SK-N-SH (cell line): ENCODE data around the gene STIP1. TPM values are rescaled to one million over a fixed set of nuclear protein-coding genes. Genes with fewer than 3 reads are reported as not detected.

Experiments
- CTCF ChIA-PET: fragments of 300-600, 350-600 bp; formaldehyde crosslinking; extraction: SDS; loops from one replicate; lab custom pipeline; 2021; lab: Yijun Ruan, JAX
- POLR2A ChIA-PET: fragments of 350-600 bp; sonication (Branson Sonifier 250); formaldehyde crosslinking; extraction: SDS; loops from one replicate; lab custom pipeline; 2020; ENCODE audit warnings: antibody characterized with exemption, inconsistent platforms; lab: Yijun Ruan, JAX
- DNase-seq: peaks from one replicate; pipeline ENCODE4 v3.0.0; 2012
- H2AFZ ChIP-seq: fragments of 200-600 bp; sonication (generic); 2 replicates; pipeline ENCODE4 v1.8.1; 2016; ENCODE audit warnings: antibody characterized with exemption, mild to moderate bottlenecking, low read depth
- H3F3A ChIP-seq: fragments of 200-600 bp; sonication (generic); replicated peaks from 2 replicates; pipeline ENCODE3; 2016; ENCODE audit warnings: antibody characterized with exemption, mild to moderate bottlenecking; ENCODE audit not compliant: insufficient read depth
- H3K27ac ChIP-seq, 2 experiments: fragments of 200-500 bp in 1 of 2; fragments of 200-600 bp in 1 of 2; sonication (Bioruptor generic) in 1 of 2; sonication (generic), shearing (Covaris generic) in 1 of 2; 2 replicates each; pipeline versions ENCODE4 v1.5.1 to v1.6.1; 2014 to 2016; ENCODE audit warnings: low read depth in 2 of 2, inconsistent platforms in 1 of 2, low read length in 1 of 2, mild to moderate bottlenecking in 1 of 2, mixed read lengths in 1 of 2
- H3K27me3 ChIP-seq: fragments of 200-600 bp; sonication (generic), shearing (Covaris generic); 2 replicates; pipeline ENCODE4 v1.6.1; 2016; ENCODE audit warnings: mixed run types; ENCODE audit not compliant: insufficient read depth
- H3K36me3 ChIP-seq, 2 experiments: fragments of 200-500 bp in 1 of 2; fragments of 200-600 bp in 1 of 2; sonication (Bioruptor generic) in 1 of 2; sonication (generic) in 1 of 2; replicated peaks in 1 of 2; 2 replicates each; pipeline versions ENCODE3 to v1.5.1; 2014 to 2016; ENCODE audit warnings: low read length in 1 of 2, mild to moderate bottlenecking in 1 of 2; ENCODE audit not compliant: insufficient read depth in 2 of 2, control insufficient read depth in 1 of 2
- H3K4me1 ChIP-seq, 2 experiments: fragments of 200-500 bp in 1 of 2; fragments of 200-600 bp in 1 of 2; sonication (Bioruptor generic) in 1 of 2; sonication (generic), shearing (Covaris generic) in 1 of 2; 2 replicates each; pipeline versions ENCODE4 v1.5.1 to v1.6.1; 2014 to 2016; ENCODE audit warnings: low read depth in 1 of 2, low read length in 1 of 2, mixed run types in 1 of 2; ENCODE audit not compliant: insufficient read depth in 2 of 2, control insufficient read depth in 1 of 2
- H3K4me2 ChIP-seq: fragments of 200-600 bp; sonication (generic), shearing (Covaris generic); 2 replicates; pipeline ENCODE4 v1.6.1; 2017; ENCODE audit warnings: mixed run types
- H3K4me3 ChIP-seq, 2 experiments: fragments of 200-500 bp in 1 of 2; fragments of 200-600 bp in 1 of 2; sonication (Bioruptor generic) in 1 of 2; sonication (generic), shearing (Covaris generic) in 1 of 2; 2 replicates each; pipeline versions ENCODE4 v1.5.1 to v1.8.1; 2014 to 2016; ENCODE audit warnings: low read depth in 2 of 2, inconsistent platforms in 1 of 2, low read length in 1 of 2, mild to moderate bottlenecking in 1 of 2, mixed read lengths in 1 of 2, moderate library complexity in 1 of 2
- H3K79me2 ChIP-seq: fragments of 200-600 bp; sonication (generic); 2 replicates; pipeline ENCODE4 v1.8.1; 2017; ENCODE audit warnings: mild to moderate bottlenecking; ENCODE audit not compliant: insufficient read depth
- H3K9ac ChIP-seq: fragments of 200-600 bp; sonication (generic); 2 replicates; pipeline ENCODE4 v1.6.1; 2017; ENCODE audit warnings: mixed run types
- H3K9me2 ChIP-seq: fragments of 200-600 bp; sonication (generic); 2 replicates; pipeline ENCODE4 v1.6.1; 2017; ENCODE audit warnings: mixed run types
- H3K9me3 ChIP-seq: fragments of 200-600 bp; sonication (generic); 2 replicates; pipeline ENCODE4 v1.6.1; 2017; ENCODE audit warnings: mixed run types, mild to moderate bottlenecking, moderate library complexity
- H4K20me1 ChIP-seq: fragments of 200-600 bp; sonication (generic); 2 replicates; pipeline ENCODE4 v1.6.1; 2017; ENCODE audit warnings: mild to moderate bottlenecking, mixed run types; ENCODE audit not compliant: insufficient read depth
- CHD2 ChIP-seq: fragments of 150-350 bp; IDR thresholded peaks from 2 replicates; pipeline ENCODE4 v1.6.1; 2018; ENCODE audit warnings: low read length; ENCODE audit not compliant: partially characterized antibody
- ELF1 ChIP-seq: IDR thresholded peaks from 2 replicates; pipeline ENCODE4 v1.4.0; 2012
- EP300 ChIP-seq, 2 experiments: IDR thresholded peaks; 2 replicates each; pipeline versions ENCODE4 v1.4.0 to v1.6.1; 2012; ENCODE audit warnings: borderline replicate concordance in 1 of 2, low read depth in 1 of 2, low read length in 1 of 2
- EZH2phosphoT487 ChIP-seq: fragments of 200-600 bp; sonication (generic); IDR thresholded peaks from 2 replicates; pipeline ENCODE4 v1.6.1; 2017; ENCODE audit warnings: low read depth, mixed run types, mild to moderate bottlenecking, antibody characterized with exemption, moderate library complexity, borderline replicate concordance
- FOSL2 ChIP-seq: IDR thresholded peaks from 2 replicates; pipeline ENCODE4 v1.4.0; 2012; ENCODE audit warnings: low read depth, mild to moderate bottlenecking, moderate library complexity, borderline replicate concordance
- FOXJ3 ChIP-seq: sonication (generic); formaldehyde crosslinking; IDR thresholded peaks from 2 replicates; pipeline ENCODE4 v1.5.1; 2020; ENCODE audit warnings: mild to moderate bottlenecking, missing genetic modification reagents
- FOXM1 ChIP-seq: IDR thresholded peaks from 2 replicates; pipeline ENCODE4 v1.4.0; 2012; ENCODE audit warnings: low read depth, mild to moderate bottlenecking
- GATA2 ChIP-seq: sonication (generic); formaldehyde crosslinking; IDR thresholded peaks from 2 replicates; pipeline ENCODE4 v1.5.0; 2020; ENCODE audit warnings: mild to moderate bottlenecking, missing genetic modification reagents
- IRF3 ChIP-seq: fragments of 150-350 bp; IDR thresholded peaks from 2 replicates; pipeline ENCODE4 v1.6.1; 2016; ENCODE audit warnings: mild to moderate bottlenecking, low read depth, low read length
- MAX ChIP-seq: IDR thresholded peaks from 2 replicates; pipeline ENCODE4 v1.4.0; 2012; ENCODE audit warnings: low read depth
- MEF2A ChIP-seq: IDR thresholded peaks from 2 replicates; pipeline ENCODE4 v1.4.0; 2012; ENCODE audit warnings: low read depth, borderline replicate concordance
- NFIC ChIP-seq: IDR thresholded peaks from 2 replicates; pipeline ENCODE4 v1.4.0; 2012; ENCODE audit warnings: borderline replicate concordance
- PBX3 ChIP-seq: IDR thresholded peaks from 2 replicates; pipeline ENCODE4; 2012
- POLR2AphosphoS5 ChIP-seq: IDR thresholded peaks from 2 replicates; pipeline ENCODE4 v1.6.1; 2012; ENCODE audit warnings: low read depth, low read length
- RAD21 ChIP-seq: IDR thresholded peaks from 2 replicates; pipeline ENCODE4 v1.6.1; 2012; ENCODE audit warnings: mild to moderate bottlenecking, low read length
- RCOR1 ChIP-seq: fragments of 150-350 bp; IDR thresholded peaks from 2 replicates; pipeline ENCODE4 v1.6.1; 2017; ENCODE audit warnings: antibody characterized with exemption, low read length
- REST ChIP-seq: IDR thresholded peaks from 2 replicates; pipeline ENCODE4 v1.6.1; 2012; ENCODE audit warnings: mild to moderate bottlenecking, low read depth, low read length, moderate library complexity
- RFX5 ChIP-seq: IDR thresholded peaks from 2 replicates; pipeline ENCODE4 v1.6.1; 2012; ENCODE audit warnings: mild to moderate bottlenecking, improper control_type of control experiment, low read length
- RXRA ChIP-seq: IDR thresholded peaks from 2 replicates; pipeline ENCODE4 v1.4.0; 2012; ENCODE audit warnings: low read depth, mild to moderate bottlenecking, borderline replicate concordance
- SIN3A ChIP-seq: IDR thresholded peaks from 2 replicates; pipeline ENCODE4 v1.6.1; 2012; ENCODE audit warnings: low read depth, mild to moderate bottlenecking, low read length, moderate library complexity, borderline replicate concordance
- SMC3 ChIP-seq: IDR thresholded peaks from 2 replicates; pipeline ENCODE4 v1.6.1; 2012; ENCODE audit warnings: low read depth, low read length, improper control_type of control experiment
- TCF12 ChIP-seq: IDR thresholded peaks from 2 replicates; pipeline ENCODE4 v1.4.0; 2012
- WGBS: methylation state at CpG from one replicate; pipeline ENCODE4 v1.1.6; 2017; ENCODE audit warnings: low lambda C conversion rate; 5-methylcytosine and 5-hydroxymethylcytosine counted together
- polyA plus RNA-seq, 3 experiments: library from polyadenylated mRNA; depleted of rRNA; stranded (reverse); fragments of >200 nt; gene quantifications; 2 replicates each; pipeline ENCODE4 v1.2.3, GENCODE V29; 2012

The STIP1 gene
- polyA plus RNA-seq, 1 of the 3 experiments (the other 2 are of a cell fraction) = 163 TPM

GRCh38 chr11:64176751-64177150, 9.2 kb upstream of the STIP1 start:
- POLR2A ChIA-PET = interaction anchor here (0.6 kb wide), 1 partner anchor 319 kb away, joined by 4 read pairs; no protein-coding TSS in a partner anchor
- DNase-seq = no peak

GRCh38 chr11:64178203-64178602, 7.8 kb upstream of the STIP1 start:
- H3K4me3 ChIP-seq = no peak overlapping the region
- H3F3A ChIP-seq = peaks cover 20% of the 10 kb centered on the region
- no peak overlapping the region for H2AFZ ChIP-seq
- H3K9me2 ChIP-seq = no peaks in the 10 kb centered on the region
- DNase-seq = no peak
- H3K9me3 ChIP-seq = no peaks in the 10 kb centered on the region
- peaks cover 11 to 16% of the 10 kb centered on the region in 2 experiments; a peak in 3 of 4 replicates for H3K4me1 ChIP-seq
- H3K9ac ChIP-seq = no peak overlapping the region
- no peak overlapping the region for H3K4me2 ChIP-seq
- no peaks in the 10 kb centered on the region for H4K20me1 ChIP-seq
- 95% methylated on average over 1 of the region's 1 CpG for WGBS
- no peaks in the 10 kb centered on the region for H3K36me3 ChIP-seq
- ChIA-PET CTCF (no interaction called here), POLR2A (no interaction called here)
- H3K27ac ChIP-seq = no peak overlapping the region
- H3K27me3 ChIP-seq = no peaks in the 10 kb centered on the region
- no peak for TF ChIP-seq FOXJ3 (CRISPR knock-in tag)
- no peak for TF ChIP-seq TCF12
- no peak for TF ChIP-seq MEF2A
- TF ChIP-seq FOSL2 = no peak
- no peak for TF ChIP-seq EZH2phosphoT487
- TF ChIP-seq CHD2 = no peak
- TF ChIP-seq GATA2 (CRISPR knock-in tag) = no peak
- no peak for TF ChIP-seq REST
- TF ChIP-seq IRF3 = no peak
- TF ChIP-seq EP300 (IDR thresholded peaks at IDR 0.05; ENCODE audit: borderline replicate concordance in 1 of 2, low read depth in 1 of 2, low read length in 1 of 2) = no peak
- TF ChIP-seq NFIC = no peak
- TF ChIP-seq RXRA = no peak
- TF ChIP-seq MAX = no peak
- H3K79me2 ChIP-seq = peaks cover 18% of the 10 kb centered on the region

More at GRCh38 chr11:64176751-64177150, 9.2 kb upstream of the STIP1 start:
- Histone ChIP-seq H3K9me3 (no peaks in the 10 kb centered on the region), H3K4me1 (peaks cover 11 to 15% of the 10 kb centered on the region in 2 experiments; a peak in 3 of 4 replicates), H3F3A (peaks cover 16% of the 10 kb centered on the region), H2AFZ (no peak overlapping the region), H3K79me2 (peaks cover 9% of the 10 kb centered on the region; the same call in 1 of the 2 replicates)
- 92% methylated on average over 8 of the region's 8 CpGs for WGBS
- CTCF ChIA-PET = no interaction called here
- TF ChIP-seq RAD21 (no peak), PBX3 (no peak), RFX5 (no peak), POLR2AphosphoS5 (no peak), ELF1 (no peak), GATA2 (CRISPR knock-in tag) (no peak), SMC3 (no peak), SIN3A (no peak), FOXM1 (no peak), RCOR1 (no peak), NFIC (no peak)
- TF ChIP-seq, all 33 proteins: peak for 0
- no peak overlapping the region for H3K4me3 ChIP-seq
- H3K27ac ChIP-seq = no peak overlapping the region
- no peak overlapping the region for H3K9ac ChIP-seq
- no peaks in the 10 kb centered on the region for H4K20me1 ChIP-seq
- H3K36me3 ChIP-seq = no peaks in the 10 kb centered on the region
- H3K9me2 ChIP-seq = no peaks in the 10 kb centered on the region
- H3K4me2 ChIP-seq = no peak overlapping the region
- no peaks in the 10 kb centered on the region for H3K27me3 ChIP-seq
